H9 (cell line): ENCODE data around the gene ARHGEF35. TPM values are rescaled to one million over a fixed set of nuclear protein-coding genes. Genes with fewer than 3 reads are reported as not detected.
"Not testable (repeated sequence)": the region's sequence is repeated elsewhere in the genome, so short reads cannot be mapped to it uniquely, and the experiment has no call there.

Source experiments
- DNase-seq: peaks from one replicate; pipeline ENCODE4 v3.0.0-alpha.2; 2017
- H2AFZ ChIP-seq: one replicate; pipeline ENCODE4 v1.6.1; 2013; ENCODE audit warnings: mild to moderate bottlenecking, low read length, control low read depth, moderate library complexity
- H2AK5ac ChIP-seq: 2 replicates; pipeline ENCODE4 v1.6.1; 2013; ENCODE audit warnings: low read length, control low read depth, mixed read lengths; ENCODE audit not compliant: insufficient read length
- H2BK120ac ChIP-seq: one replicate; pipeline ENCODE4 v1.6.1; 2013; ENCODE audit warnings: low read depth, mild to moderate bottlenecking, low read length, control low read depth, inconsistent platforms; ENCODE audit not compliant: poor library complexity, severe bottlenecking
- H2BK12ac ChIP-seq: 2 replicates; pipeline ENCODE4 v1.6.1; 2013; ENCODE audit warnings: low read length, control low read depth, mixed read lengths, low read depth; ENCODE audit not compliant: insufficient read length
- H2BK15ac ChIP-seq: 2 replicates; pipeline ENCODE4 v1.6.1; 2013; ENCODE audit warnings: low read depth, low read length, control low read depth
- H2BK20ac ChIP-seq: one replicate; pipeline ENCODE4 v1.6.1; 2013; ENCODE audit warnings: low read depth, mild to moderate bottlenecking, low read length, control low read depth, inconsistent platforms; ENCODE audit not compliant: poor library complexity, severe bottlenecking
- H2BK5ac ChIP-seq: 2 replicates; pipeline ENCODE4 v1.6.1; 2013; ENCODE audit warnings: low read length, control low read depth, mixed read lengths; ENCODE audit not compliant: insufficient read length
- H3K14ac ChIP-seq: 2 replicates; pipeline ENCODE4 v1.6.1; 2013; ENCODE audit warnings: low read length, control low read depth; ENCODE audit not compliant: insufficient read depth
- H3K18ac ChIP-seq: 2 replicates; pipeline ENCODE4 v1.6.1; 2013; ENCODE audit warnings: low read depth, mild to moderate bottlenecking, mixed read lengths, low read length, control low read depth; ENCODE audit not compliant: insufficient read length
- H3K23ac ChIP-seq: 2 replicates; pipeline ENCODE4 v1.6.1; 2013; ENCODE audit warnings: low read length, control low read depth, mixed read lengths, low read depth; ENCODE audit not compliant: insufficient read length
- H3K23me2 ChIP-seq: 2 replicates; pipeline ENCODE4 v1.6.1; 2013; ENCODE audit warnings: low read depth, mild to moderate bottlenecking, mixed read lengths, low read length, control low read depth; ENCODE audit not compliant: insufficient read length, poor library complexity, severe bottlenecking
- H3K27ac ChIP-seq: 2 replicates; pipeline ENCODE4 v1.5.1; 2013; ENCODE audit warnings: low read length, control low read depth, mixed read lengths, low read depth; ENCODE audit not compliant: insufficient read length
- H3K27me3 ChIP-seq: 2 replicates; pipeline ENCODE4 v1.6.1; 2013; ENCODE audit warnings: low read length, control low read depth, inconsistent platforms; ENCODE audit not compliant: insufficient read depth
- H3K4ac ChIP-seq: 2 replicates; pipeline ENCODE4 v1.6.1; 2013; ENCODE audit warnings: low read depth, mild to moderate bottlenecking, control low read depth, inconsistent platforms, low read length, moderate library complexity
- H3K4me1 ChIP-seq: 2 replicates; pipeline ENCODE4 v1.6.1; 2013; ENCODE audit warnings: low read length, control low read depth, inconsistent platforms; ENCODE audit not compliant: insufficient read depth
- H3K4me2 ChIP-seq: 2 replicates; pipeline ENCODE4 v1.6.1; 2013; ENCODE audit warnings: low read length, control low read depth, mixed read lengths; ENCODE audit not compliant: insufficient read length, insufficient read depth
- H3K56ac ChIP-seq: 2 replicates; pipeline ENCODE4 v1.6.1; 2013; ENCODE audit warnings: low read depth, mild to moderate bottlenecking, mixed read lengths, low read length, control low read depth; ENCODE audit not compliant: insufficient read length
- H3K79me1 ChIP-seq: 2 replicates; pipeline ENCODE4 v1.6.1; 2013; ENCODE audit warnings: low read depth, mild to moderate bottlenecking, moderate library complexity, low read length, control low read depth, inconsistent platforms; ENCODE audit not compliant: insufficient read depth, poor library complexity, severe bottlenecking
- H3K79me2 ChIP-seq: 2 replicates; pipeline ENCODE4 v1.6.1; 2013; ENCODE audit warnings: low read length, control low read depth, inconsistent platforms; ENCODE audit not compliant: insufficient read depth
- H3K9ac ChIP-seq: 2 replicates; pipeline ENCODE4 v1.6.1; 2013; ENCODE audit warnings: low read length, control low read depth, mixed read lengths; ENCODE audit not compliant: insufficient read length; ENCODE audit errors: extremely low read depth
- H3K9me3 ChIP-seq: one replicate; pipeline ENCODE4 v1.6.1; 2013; ENCODE audit warnings: low read depth, low read length, inconsistent platforms; ENCODE audit not compliant: control insufficient read depth
- H3T11ph ChIP-seq: one replicate; pipeline ENCODE4 v1.6.1; 2013; ENCODE audit warnings: mild to moderate bottlenecking, low read length, control low read depth, inconsistent platforms
- H4K20me1 ChIP-seq: one replicate; pipeline ENCODE4 v1.6.1; 2013; ENCODE audit not compliant: control insufficient read depth, insufficient read length, insufficient read depth
- H4K5ac ChIP-seq: 2 replicates; pipeline ENCODE4 v1.6.1; 2013; ENCODE audit warnings: low read depth, mild to moderate bottlenecking, mixed read lengths, low read length, control low read depth; ENCODE audit not compliant: insufficient read length
- H4K8ac ChIP-seq: replicated peaks from 2 replicates; pipeline ENCODE4 v1.6.1; 2013; ENCODE audit warnings: low read length, control low read depth, mixed read lengths, low read depth; ENCODE audit not compliant: insufficient read length
- H4K91ac ChIP-seq: 2 replicates; pipeline ENCODE4 v1.6.1; 2013; ENCODE audit warnings: low read depth, mild to moderate bottlenecking, moderate library complexity, mixed read lengths, low read length, control low read depth; ENCODE audit not compliant: insufficient read length
- H3K27ac Mint-ChIP-seq, 3 experiments: 2 replicates in 2 of 3; 3 replicates in 1 of 3; pipeline ENCODE4 v1.8.0; 2020 to 2021; ENCODE audit warnings: mixed read lengths in 3 of 3, mild to moderate bottlenecking in 1 of 3, moderate library complexity in 1 of 3
- H3K27me3 Mint-ChIP-seq: 2 replicates; pipeline ENCODE4 v1.8.0; 2021; ENCODE audit warnings: low read depth, mild to moderate bottlenecking, moderate library complexity, mixed read lengths
- H3K36me3 Mint-ChIP-seq, 3 experiments: 2 replicates in 2 of 3; 3 replicates in 1 of 3; pipeline ENCODE4 v1.8.0; 2020 to 2021; ENCODE audit warnings: low read depth in 3 of 3, mixed read lengths in 3 of 3; ENCODE audit not compliant: insufficient read depth in 1 of 3
- H3K4me1 Mint-ChIP-seq, 2 experiments: 2 replicates each; pipeline ENCODE4 v1.8.0; 2020; ENCODE audit warnings: mixed read lengths in 2 of 2
- H3K4me3 Mint-ChIP-seq, 2 experiments: 2 replicates in 1 of 2; 3 replicates in 1 of 2; pipeline ENCODE4 v1.8.0; 2020 to 2021; ENCODE audit warnings: mild to moderate bottlenecking in 2 of 2, mixed read lengths in 2 of 2, moderate library complexity in 1 of 2
- H3K9me3 Mint-ChIP-seq, 2 experiments: 2 replicates in 1 of 2; 3 replicates in 1 of 2; pipeline ENCODE4 v1.8.0; 2020; ENCODE audit warnings: mild to moderate bottlenecking in 2 of 2, mixed read lengths in 2 of 2, moderate library complexity in 1 of 2
- CTCF ChIP-seq: fragments of 200-600 bp; sonication (generic); conservative IDR thresholded peaks from 3 replicates; pipeline ENCODE4 v1.8.0; 2021; ENCODE audit warnings: antibody characterized with exemption, mild to moderate bottlenecking
- whole genome bisulfite sequencing: extraction: QIAGEN DNeasy Blood & Tissue Kit; methylation state at CpG from one replicate; pipeline ENCODE4 v1.1.7; 2013; ENCODE audit warnings: missing lambda C conversion rate, low lambda C conversion rate, mixed read lengths; ENCODE audit not compliant: insufficient read length; ENCODE audit errors: extremely low coverage; 5-methylcytosine and 5-hydroxymethylcytosine counted together
- total RNA-seq: library from RNA; stranded (reverse); gene quantifications from 2 replicates; pipeline ENCODE4 v1.2.1, GENCODE V29; 2021

ARHGEF35 gene
- total RNA-seq, 1 experiment from 2014 or later = 18.6 TPM

DNA sequence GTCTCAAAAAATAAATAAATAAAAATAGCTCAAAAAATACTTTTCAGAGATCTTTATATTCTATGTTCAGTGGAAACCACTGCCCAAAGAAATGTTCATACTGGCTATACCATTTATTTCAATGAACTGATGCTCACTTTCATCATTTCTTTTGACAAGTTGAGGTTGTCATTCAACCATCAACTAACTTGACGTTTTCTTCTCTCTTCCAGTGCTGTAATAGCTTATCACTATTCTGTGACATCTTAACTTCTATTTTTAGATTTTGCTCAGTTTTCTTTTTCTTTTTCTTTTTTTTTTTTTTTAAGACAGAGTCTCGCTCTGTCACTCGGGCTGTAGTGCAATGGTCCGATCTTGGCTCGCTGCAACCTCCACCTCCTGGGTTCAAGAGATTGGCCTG lies 21.0 kb downstream of the ARHGEF35 start:
- 0 out of 4 replicates have a peak, but pooled peaks cover 0 to 3% of the 10 kb centered on the region in 2 experiments for H3K4me1 Mint-ChIP-seq
- WGBS = no CpG with 5 or more reads among the region's 5 CpGs
- no peaks in the 10 kb centered on the region for H3K9me3 ChIP-seq
- H3K14ac ChIP-seq = no peak overlapping the region
- TF ChIP-seq CTCF = no peak
- no peaks in the 10 kb centered on the region for H3K23me2 ChIP-seq
- H4K8ac ChIP-seq = no peak overlapping the region
- no peak overlapping the region for H3K4me3 Mint-ChIP-seq
- H2BK120ac ChIP-seq = no peak overlapping the region
- H4K5ac ChIP-seq = no peak overlapping the region
- no peaks in the 10 kb centered on the region for H3K79me2 ChIP-seq
- H3K79me1 ChIP-seq = no peaks in the 10 kb centered on the region
- no peak overlapping the region for H2AK5ac ChIP-seq
- no peak overlapping the region for H3K4ac ChIP-seq
- no peak overlapping the region for H2BK15ac ChIP-seq
- DNase-seq = no peak
- no peak overlapping the region for H4K91ac ChIP-seq
- H3K36me3 Mint-ChIP-seq = peaks cover 6 to 13% (median 9%) of the 10 kb centered on the region in 3 experiments; a peak in 5 of 7 replicates
- H3K18ac ChIP-seq = no peak overlapping the region
- no peak overlapping the region for H2BK20ac ChIP-seq
- no peak overlapping the region for H3K9ac ChIP-seq
- no peak overlapping the region for H3T11ph ChIP-seq
- peaks cover 3 to 13% of the 10 kb centered on the region in 2 experiments; a peak in 4 of 5 replicates for H3K9me3 Mint-ChIP-seq
- H4K20me1 ChIP-seq = no peaks in the 10 kb centered on the region
- H3K27me3 ChIP-seq = no peaks in the 10 kb centered on the region
- H3K27ac Mint-ChIP-seq = no peak overlapping the region
- H2BK12ac ChIP-seq = no peak overlapping the region
- H3K4me2 ChIP-seq = no peak overlapping the region
- no peak overlapping the region for H3K56ac ChIP-seq
- H2BK5ac ChIP-seq = no peak overlapping the region
- no peak overlapping the region for H3K23ac ChIP-seq
- H2AFZ ChIP-seq = no peak overlapping the region
- H3K4me1 ChIP-seq = no peaks in the 10 kb centered on the region
- H3K27ac ChIP-seq = no peak overlapping the region
- no peaks in the 10 kb centered on the region for H3K27me3 Mint-ChIP-seq

DNA sequence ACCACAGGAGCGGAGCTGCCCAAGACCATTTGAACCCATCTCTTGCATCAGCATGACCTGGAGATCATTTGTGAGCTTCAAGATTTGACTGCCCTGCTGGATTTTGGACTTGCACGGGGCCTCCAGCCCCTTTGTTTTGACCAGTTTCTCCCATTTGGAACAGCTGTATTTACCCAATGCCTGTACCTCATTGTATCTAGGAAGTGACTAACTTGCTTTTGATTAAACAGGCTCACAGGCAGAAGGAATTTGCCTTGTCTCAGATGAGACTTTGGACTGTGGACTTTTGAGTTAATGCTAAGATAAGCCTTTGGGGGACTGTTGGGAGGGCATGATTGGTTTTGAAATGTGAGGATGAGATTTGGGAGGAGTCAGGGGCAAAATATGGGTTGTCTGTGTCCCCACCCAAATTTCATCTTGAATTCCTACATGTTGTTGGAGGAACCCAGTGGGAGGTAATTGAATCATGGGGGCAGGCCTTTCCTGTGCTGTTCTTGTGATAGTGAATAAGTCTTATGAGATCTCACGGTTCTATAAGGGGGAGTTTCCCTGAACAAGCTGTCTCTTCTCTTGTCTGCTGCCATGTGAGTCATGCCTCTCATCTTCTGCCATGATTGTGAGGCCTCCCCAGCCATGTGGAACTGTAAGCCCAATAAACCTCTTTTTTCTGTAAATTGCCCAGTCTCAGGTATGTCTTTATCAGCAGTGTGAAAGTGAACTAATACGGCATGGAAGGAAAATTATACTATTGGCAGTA lies 23.9 kb downstream of the ARHGEF35 start:
- H3K27ac ChIP-seq, H3K18ac ChIP-seq, H2BK15ac ChIP-seq, H3K79me1 ChIP-seq, H2BK12ac ChIP-seq, H4K5ac ChIP-seq, H3K27me3 ChIP-seq, H2BK20ac ChIP-seq, H4K20me1 ChIP-seq, H3K9ac ChIP-seq, H3K4me1 Mint-ChIP-seq, H2AFZ ChIP-seq, H4K8ac ChIP-seq, H3K56ac ChIP-seq, H3T11ph ChIP-seq, DNase-seq, H3K4me2 ChIP-seq, H4K91ac ChIP-seq, H3K23me2 ChIP-seq, H3K4me1 ChIP-seq, H3K9me3 ChIP-seq, H3K14ac ChIP-seq, H2BK5ac ChIP-seq, H3K4me3 Mint-ChIP-seq, H3K23ac ChIP-seq, H2BK120ac ChIP-seq, H3K27me3 Mint-ChIP-seq, H3K27ac Mint-ChIP-seq, H3K4ac ChIP-seq, H3K79me2 ChIP-seq, H2AK5ac ChIP-seq: not testable (repeated sequence)
- peaks cover 3 to 17% of the 10 kb centered on the region in 2 experiments; a peak in 4 of 5 replicates for H3K9me3 Mint-ChIP-seq
- WGBS = no CpG with 5 or more reads among the region's 4 CpGs
- peaks cover 9 to 13% (median 10%) of the 10 kb centered on the region in 3 experiments; a peak in 6 of 7 replicates for H3K36me3 Mint-ChIP-seq
